NCI-H524 treated with DMSO at 0.1 percent for 48 hours (cell line): ENCODE results near the gene YY1AP1.
A peak's percentile ranks its signal among the peaks of the same experiment; 100 is the strongest.
"Not testable (repeated sequence)": the region's sequence is repeated elsewhere in the genome, so short reads cannot be mapped to it uniquely, and the experiment has no call there.

Experiments used
- DNase-seq: peaks from one replicate; lab custom pipeline; 2025; lab: John Stamatoyannopoulos, UW

Gene YY1AP1

GRCh38 chr1:155688324-155689080 is at the start of gene YY1AP1:
Gene YY1AP1, minus strand, starts transcription at chr1:155688774. Its CDS starts 8,338 bp downstream, at chr1:155680436.
- peak; percentile 5 for DNase-seq

- DNase-seq = peak; percentile 38
These were observed 40.7 kb upstream of the YY1AP1 start for GRCh38 chr1:155729031-155729898.

GRCh38 chr1:155725142-155725541 is 36.6 kb upstream of the YY1AP1 start:
- DNase-seq = no peak

GRCh38 chr1:155719703-155720102 is 31.1 kb upstream of the YY1AP1 start:
- DNase-seq = no peak

- not testable (repeated sequence) for DNase-seq
These were observed 30.0 kb upstream of the YY1AP1 start for GRCh38 chr1:155718524-155719115.

- no peak for DNase-seq
These were observed 28.5 kb upstream of the YY1AP1 start for GRCh38 chr1:155717041-155717440.

GRCh38 chr1:155715777-155716176 is 27.2 kb upstream of the YY1AP1 start:
- DNase-seq = no peak

- not testable (repeated sequence) for DNase-seq
These were observed 26.5 kb upstream of the YY1AP1 start for GRCh38 chr1:155715056-155715455.

GRCh38 chr1:155713075-155713474 is 24.5 kb upstream of the YY1AP1 start:
- no peak for DNase-seq

GRCh38 chr1:155712636-155713035 is 24.1 kb upstream of the YY1AP1 start:
- not testable (repeated sequence) for DNase-seq

GRCh38 chr1:155711457-155711856 is 22.9 kb upstream of the YY1AP1 start:
- not testable (repeated sequence) for DNase-seq

GRCh38 chr1:155709391-155709790 is 20.8 kb upstream of the YY1AP1 start:
- no peak for DNase-seq

GRCh38 chr1:155706139-155706538 is 17.6 kb upstream of the YY1AP1 start:
- no peak for DNase-seq

GRCh38 chr1:155704414-155704813 is 15.8 kb upstream of the YY1AP1 start:
- DNase-seq = not testable (repeated sequence)

GRCh38 chr1:155703216-155703615 is 14.6 kb upstream of the YY1AP1 start:
- no peak for DNase-seq

GRCh38 chr1:155701675-155702074 is 13.1 kb upstream of the YY1AP1 start:
- not testable (repeated sequence) for DNase-seq

- DNase-seq = not testable (repeated sequence)
These were observed 10.5 kb upstream of the YY1AP1 start for GRCh38 chr1:155699062-155699461.

GRCh38 chr1:155698382-155699038 is 9.9 kb upstream of the YY1AP1 start:
- no peak for DNase-seq

- DNase-seq = not testable (repeated sequence)
These were observed 9.0 kb upstream of the YY1AP1 start for GRCh38 chr1:155697616-155698015.

GRCh38 chr1:155697046-155697445 is 8.5 kb upstream of the YY1AP1 start:
- DNase-seq = no peak

- DNase-seq = no peak
These were observed 8.0 kb upstream of the YY1AP1 start for GRCh38 chr1:155696524-155696923.

- no peak for DNase-seq
These were observed 7.0 kb upstream of the YY1AP1 start for GRCh38 chr1:155695608-155696007.
